ENCODE data around the gene LENG9.
"Not testable (repeated sequence)": the region's sequence is repeated elsewhere in the genome, so short reads cannot be mapped to it uniquely, and the experiment has no call there.

Gene LENG9

DNA sequence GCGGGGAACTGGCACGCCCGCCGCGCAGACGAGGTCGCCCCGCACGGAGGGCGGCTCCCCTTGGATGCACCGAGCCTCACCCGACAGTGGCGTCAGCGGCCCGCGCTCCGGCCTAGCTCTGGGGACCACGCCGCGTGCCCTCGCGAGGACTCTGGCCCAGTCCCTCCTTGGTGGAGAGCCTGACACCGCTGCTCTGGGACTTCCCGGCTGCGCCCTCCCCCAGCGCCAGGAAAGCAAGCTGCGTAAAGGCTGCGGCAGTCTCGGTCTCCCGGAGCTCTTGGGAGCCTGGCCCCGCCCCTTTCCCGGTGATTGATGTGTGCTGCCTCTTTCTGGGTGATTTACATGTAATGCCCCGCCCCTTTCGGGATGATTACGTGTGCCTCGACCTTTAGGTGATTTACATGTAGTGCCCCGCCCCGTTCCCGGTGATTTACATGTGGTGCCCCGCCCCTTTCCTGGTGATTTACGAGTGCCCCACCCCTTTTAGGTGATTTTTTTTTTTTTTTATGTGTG, at the start of gene LENG9:
LENG9 (minus strand) TSS at position 248 of the 513 bp plus-strand sequence. CDS start 252 bp downstream, outside the sequence.
- peak; percentile 97 for DNase-seq

DNA sequence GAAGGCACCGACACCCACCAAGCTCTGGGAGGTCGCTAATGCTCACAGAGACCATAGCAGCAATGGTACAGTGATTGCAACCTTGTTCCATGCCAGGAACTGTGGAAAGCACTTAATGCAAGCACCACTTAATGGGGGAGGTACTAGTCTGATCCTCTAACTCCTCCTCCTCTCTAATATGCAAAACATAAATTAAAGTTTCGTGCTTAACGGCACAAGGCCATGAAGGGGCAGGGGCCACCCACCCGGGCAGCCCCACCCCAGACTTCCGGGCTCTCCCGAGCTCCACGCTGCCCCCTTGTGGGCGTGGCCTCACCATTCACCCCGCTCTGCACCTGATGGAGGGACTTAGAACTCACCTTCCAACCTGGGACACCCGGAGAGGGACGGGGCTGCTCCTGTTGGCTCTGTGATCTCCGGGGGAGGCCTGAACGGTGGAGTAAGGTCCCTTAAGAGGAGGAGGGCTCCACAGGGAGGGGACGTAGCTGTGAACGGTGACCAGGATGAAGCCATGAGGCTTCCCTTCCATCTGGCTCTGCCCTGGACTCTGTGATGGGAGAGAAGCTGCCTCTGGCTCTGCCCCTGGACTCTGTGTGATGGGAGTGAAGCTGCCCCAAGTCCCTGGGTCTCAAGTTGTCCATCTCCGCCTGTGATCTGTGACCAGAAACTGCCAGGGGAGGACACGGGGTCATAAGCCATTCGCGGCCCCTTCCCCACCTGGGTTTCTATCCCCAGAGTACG, 45.8 kb upstream of the LENG9 start:
- DNase-seq: not testable (repeated sequence)

DNA sequence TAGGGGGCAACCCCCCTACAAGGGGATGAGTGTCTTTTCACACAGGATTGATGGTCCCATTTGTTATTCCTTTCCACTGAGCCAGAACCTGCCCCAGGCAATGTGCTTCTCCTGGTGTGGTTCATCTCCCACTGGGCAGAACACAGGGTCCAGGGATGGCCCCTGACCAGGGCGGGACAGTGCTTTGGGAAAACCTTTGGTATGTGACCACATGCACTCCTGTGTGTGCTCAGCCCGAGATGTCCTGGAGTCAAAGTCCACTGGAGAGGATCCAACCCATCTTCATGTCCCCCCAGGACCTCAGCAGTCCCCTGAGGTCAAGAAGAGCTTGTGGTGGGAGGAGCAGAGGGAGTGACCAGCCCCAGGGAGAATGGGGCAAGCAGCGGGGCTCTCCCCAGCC, 44.9 kb upstream of the LENG9 start:
- not testable (repeated sequence) for DNase-seq

DNA sequence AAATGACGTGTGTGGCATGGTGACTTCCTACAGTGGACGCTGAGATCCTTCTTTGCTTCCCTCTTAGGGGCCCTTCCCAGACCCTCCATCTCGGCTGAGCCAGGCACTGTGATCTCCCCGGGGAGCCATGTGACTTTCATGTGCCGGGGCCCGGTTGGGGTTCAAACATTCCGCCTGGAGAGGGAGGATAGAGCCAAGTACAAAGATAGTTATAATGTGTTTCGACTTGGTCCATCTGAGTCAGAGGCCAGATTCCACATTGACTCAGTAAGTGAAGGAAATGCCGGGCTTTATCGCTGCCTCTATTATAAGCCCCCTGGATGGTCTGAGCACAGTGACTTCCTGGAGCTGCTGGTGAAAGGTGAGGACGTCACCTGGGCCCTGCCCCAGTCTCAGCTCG, 44.2 kb upstream of the LENG9 start:
- no peak for DNase-seq

DNA sequence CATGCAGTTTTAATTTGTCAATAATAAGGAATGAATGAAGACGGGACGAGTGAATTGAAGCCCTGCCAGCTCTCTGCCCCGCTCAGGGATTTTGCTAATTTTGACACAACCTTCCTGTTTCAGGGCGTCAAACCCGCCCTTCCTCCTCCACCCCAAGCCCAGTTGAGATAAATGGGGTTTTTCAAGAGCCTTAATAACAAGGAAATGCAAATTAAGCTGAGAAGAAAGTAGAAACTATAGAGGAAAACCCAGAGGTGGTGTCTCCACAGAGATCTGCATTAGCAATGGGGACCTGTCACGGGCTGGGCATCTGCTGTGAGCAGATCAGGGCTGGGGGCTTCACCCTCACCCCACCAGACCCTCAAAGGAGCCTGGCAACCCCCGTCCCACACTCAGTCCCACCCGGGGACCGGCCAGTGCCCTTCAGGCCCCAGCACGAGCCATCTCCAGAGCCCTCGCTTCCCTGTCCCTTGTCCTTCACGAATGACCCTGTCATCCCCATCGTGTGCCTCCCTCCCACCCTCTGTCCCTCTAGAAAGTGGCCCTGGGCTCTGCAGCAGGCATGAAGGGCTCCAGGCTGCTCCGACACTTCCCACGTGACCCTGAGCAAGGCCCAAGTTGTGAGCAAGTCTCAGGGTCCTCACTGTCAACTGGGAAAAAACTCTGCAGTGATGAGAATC, 43.6 kb upstream of the LENG9 start:
- DNase-seq: not testable (repeated sequence)

DNA sequence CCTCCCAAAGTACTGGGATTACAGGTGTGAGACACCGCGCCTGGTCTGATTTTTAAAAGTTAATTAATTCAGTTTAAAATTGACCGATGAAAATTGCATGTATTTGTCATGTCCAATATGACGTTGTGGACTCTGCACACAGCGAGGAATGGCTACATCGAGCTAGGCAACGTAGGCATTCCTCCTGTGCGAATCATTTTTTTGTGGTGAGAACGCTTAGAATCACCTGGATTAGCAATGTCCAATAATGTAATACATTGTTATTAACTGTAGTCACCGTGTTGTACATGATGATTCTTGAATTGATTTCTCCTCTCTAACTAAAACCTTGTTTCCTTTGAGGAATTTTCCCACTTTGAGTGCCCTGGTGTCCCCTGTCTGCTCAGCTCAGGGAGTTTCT, 42.5 kb upstream of the LENG9 start:
- DNase-seq: no peak

DNA sequence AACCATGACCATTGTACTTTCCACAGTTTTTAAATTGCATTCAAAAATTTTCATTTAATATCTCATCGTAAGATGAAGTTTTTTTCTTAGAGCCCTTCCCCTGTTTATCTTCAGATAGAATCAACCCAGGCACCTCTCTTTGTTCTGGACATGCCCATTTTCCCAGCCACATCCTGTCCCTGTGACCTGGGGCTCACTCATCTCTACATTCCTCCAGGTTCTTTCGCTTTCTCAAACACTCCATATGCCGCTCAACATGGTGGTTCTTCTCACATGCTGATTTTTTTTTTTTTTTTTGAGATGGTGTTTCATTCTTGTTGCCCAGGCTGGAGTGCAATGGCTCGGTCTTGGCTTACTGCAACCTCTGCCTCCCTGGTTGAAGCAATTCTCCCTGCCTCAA, 42.0 kb upstream of the LENG9 start:
- DNase-seq: not testable (repeated sequence)

DNA sequence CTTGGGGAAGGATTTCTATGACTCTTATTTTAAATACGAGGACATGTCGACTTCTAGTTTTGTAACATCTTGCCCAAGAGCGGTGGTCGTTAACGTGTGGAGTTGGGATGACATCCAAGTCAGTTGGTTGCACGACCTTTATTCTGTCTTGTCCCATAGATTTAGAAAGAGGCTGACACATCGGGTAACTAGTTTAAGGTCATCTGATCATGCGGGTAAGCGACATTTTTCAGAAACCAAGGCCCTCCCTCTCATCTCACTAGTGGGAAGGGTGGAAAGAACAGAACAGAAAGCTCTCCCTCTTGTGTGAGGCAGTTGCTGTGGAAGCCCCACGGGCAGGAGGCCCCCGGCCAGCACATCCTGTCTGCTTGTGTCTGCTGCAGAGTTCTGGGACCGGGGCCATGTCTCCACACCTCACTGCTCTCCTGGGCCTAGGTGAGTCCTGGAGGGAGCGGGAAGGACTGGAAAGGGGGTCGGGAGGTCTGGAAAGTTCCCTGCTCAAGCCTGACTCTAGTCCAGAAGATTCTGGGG, 39.0 kb upstream of the LENG9 start, which contains the start of gene LAIR2:
LAIR2 (plus strand) TSS at position 314 of the 531 bp plus-strand sequence; CDS start at position 402, 88 bp downstream.
- peak in 1 of 2 experiments; percentile 27 for DNase-seq

DNA sequence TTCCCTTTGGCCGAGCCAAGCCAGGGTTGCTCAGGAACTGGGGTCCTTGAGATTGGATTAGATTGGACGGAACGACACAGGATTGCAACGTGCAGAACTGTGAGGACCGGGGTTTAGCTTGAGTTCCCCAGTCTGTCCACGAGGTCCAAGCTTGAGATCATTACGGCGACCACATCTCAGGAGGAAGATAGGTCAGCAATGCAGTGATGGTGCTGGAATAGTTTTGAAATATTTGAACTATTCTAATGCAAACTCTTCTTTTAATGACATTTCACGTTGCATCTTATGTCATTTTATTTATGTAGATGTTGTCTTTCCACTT, 34.8 kb upstream of the LENG9 start:
- not testable (repeated sequence) for DNase-seq

DNA sequence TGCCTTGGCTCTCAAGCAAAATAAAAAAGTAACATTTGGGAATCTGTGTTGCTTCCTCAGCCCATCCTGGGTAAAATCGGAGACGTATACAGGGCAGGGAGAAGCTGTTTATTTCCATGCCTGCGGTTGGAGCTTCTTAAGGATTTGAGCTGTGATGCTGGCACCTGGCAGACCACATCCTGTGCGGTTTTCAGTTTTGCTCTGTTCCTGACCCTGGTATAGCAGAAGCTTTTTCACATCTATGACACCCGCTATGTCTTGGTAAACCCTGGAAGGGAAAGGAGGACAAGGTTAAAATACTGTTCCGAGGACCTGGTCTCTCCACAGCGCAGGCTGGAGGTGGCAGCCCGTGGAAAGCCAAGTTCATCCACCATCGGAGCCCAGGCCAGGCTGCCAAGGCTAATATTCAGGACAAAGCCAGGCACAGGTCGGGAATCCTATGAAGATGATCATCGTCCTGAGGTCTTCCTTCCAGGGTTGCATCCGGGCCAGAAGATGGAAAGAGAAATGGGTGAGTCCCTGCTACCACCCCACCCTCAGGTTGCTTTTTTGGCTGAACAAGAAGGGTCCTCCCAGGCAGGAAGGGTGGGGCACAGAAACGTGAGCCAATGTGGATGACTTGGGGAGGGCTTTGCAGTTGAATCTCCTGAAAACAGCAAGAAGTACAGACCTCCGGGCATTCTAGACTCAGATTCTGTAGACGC, 34.3 kb upstream of the LENG9 start:
- DNase-seq: peak in 1 of 2 experiments; percentile 32

DNA sequence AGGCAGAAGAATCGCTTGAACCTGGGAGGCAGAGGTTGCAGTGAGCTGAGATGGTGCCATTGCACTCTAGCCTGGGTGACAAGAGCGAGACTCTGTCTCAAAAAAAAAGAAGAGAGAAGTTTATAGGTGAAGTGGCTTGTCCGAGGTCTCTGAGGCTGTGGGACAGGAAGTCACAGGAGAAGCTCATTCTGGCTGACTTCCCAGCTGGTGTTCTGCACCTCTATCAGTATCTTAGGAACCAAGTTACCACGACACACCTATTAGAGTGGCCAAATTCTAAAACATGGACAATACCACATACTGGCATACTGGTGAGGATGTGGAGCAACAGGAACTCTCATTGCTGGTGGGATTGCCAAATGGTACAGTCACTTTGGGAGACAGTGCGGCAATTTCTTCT, 31.7 kb upstream of the LENG9 start:
- DNase-seq: not testable (repeated sequence)

DNA sequence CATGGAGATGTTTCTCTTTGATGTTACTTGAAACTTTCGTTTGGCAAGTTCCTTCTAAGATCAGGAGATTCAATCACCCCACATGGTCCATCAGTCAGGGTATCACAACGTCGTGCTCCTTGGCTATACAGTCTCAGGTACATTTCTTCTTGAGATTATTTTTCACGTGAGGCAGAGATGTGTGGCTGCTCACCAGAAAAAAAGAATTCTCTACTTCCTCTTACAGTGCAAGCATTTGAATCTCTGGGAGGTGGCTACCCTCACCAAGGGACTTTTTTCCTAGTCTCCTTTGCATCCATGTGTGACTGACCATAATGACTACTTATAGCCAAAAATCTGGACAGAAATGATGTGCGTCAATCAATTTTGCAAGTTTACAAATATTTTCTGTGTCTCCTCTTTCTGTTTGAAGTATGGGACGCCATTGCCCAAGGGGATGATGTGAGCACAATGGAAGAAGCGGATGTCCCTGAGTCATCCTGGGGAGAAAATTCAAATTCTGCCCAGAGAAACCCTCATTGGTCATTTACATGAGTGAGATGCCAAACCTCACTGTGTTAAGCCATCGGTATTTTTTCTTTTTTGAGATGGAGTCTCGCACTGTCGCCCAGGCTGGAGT, 30.5 kb upstream of the LENG9 start:
- DNase-seq: no peak

DNA sequence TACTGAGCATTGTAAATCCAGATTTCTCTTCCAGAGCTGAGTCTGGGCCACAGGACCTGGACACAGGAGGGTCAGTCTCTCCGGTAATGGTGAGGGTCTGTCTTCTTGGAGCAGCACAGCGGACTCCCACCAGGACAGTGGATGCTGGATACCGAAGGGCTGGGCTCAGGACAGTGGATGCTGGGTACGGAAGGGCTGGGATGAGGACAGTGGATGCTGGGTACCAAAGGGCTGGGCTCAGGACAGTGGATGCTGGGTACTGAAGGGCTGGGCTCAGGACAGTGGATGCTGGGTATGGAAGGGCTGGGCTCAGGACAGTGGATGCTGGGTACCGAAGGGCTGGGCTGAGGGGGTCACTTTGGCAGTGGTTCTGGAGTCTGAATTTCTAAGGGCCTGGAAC, 29.5 kb upstream of the LENG9 start:
- not testable (repeated sequence) for DNase-seq

DNA sequence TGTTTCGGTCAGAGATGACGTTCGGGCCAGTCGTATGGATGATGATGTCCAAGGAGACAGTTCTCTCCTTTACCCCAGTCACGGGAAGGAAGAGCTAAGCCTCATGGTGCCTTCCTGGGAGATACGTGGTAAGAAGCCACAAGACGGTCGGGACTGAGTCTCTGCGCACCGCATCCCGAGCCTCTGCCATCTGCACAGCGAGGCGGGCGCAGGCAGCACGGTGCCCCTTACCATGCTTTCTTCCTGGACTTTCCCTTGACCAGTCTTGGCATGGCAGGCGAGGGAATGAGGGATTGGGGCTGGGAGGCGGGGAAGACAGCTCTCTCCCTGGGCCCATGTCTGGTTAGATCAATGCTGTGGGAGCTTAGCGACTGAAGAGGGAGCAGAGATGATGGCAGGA, 29.0 kb upstream of the LENG9 start:
- DNase-seq: no peak

DNA sequence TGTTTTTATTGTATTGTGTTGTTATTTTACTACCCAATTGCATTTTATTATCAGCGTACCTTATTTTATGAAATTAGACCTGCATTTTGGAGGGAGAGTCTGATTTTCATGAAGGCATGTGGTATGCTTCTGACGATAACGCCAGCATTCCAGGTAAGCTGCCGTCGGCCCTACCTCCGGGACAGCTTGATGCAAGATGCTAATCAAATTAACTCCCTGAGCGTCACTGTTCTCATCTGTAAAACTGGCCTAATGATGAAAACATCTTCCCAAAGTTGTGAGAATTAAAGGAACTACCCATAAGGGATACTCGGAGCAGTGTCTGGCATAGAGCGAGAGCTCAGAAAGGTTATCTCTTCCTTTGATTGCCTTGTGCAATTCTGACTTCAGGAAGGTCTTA, 26.2 kb upstream of the LENG9 start:
- no peak for DNase-seq

DNA sequence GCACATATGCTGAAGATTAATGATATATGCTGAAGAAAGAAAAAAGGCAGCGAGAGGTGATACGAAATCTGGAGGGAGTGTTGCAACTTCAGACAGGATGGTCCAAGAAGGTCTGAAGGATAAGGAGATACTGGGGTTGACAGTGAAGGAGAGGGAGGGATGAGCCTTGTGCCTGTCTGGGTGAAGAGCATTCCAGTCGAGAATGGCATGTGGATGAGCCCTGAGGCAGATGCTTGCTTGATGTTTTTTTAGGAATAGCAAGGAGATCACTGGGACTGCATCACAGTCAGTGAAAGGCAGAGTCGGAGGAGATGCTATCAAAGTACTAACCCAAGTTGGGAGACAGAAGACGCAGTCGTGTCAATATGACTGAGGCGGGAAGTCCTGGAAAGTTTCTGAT, 25.8 kb upstream of the LENG9 start:
- no peak for DNase-seq

DNA sequence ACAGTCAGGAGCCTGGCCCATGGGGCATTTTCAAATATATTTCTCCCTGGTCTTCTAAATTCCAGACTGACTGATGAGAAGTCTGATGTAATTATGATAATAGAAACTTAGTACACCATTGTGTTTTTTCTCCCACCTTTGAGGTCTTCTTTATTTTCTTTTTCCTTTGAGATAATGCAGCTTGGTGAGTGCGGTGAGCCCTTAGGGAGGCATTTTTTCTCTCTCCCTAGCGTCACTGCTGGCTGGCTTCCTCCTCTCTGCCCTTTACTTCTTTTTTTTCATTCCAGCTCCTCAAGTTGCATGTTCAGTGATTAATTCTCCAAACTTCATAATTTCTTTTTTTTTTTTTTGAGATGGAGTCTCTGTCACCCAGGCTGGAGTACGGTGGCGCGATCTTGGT, 22.3 kb upstream of the LENG9 start:
- DNase-seq: no peak

DNA sequence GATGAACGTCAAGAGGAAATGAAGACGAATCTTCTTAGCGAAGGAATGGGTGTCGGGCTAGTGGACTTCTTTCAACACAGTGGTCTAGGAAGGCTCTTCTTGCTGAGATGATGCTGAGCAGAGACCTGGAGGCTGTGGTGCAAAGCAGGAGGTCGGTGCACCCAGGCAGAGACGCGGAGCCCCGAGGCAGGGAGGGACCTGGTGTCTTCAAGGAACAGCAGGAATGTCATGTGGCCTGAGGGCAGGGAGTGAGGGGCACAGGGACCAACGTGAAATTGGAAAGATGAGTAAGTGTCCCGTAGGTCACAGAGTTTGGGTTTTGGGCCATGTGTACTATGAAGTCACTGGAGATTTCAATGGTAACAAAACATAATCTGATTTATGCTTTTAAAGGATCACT, 20.9 kb upstream of the LENG9 start:
- no peak for DNase-seq

DNA sequence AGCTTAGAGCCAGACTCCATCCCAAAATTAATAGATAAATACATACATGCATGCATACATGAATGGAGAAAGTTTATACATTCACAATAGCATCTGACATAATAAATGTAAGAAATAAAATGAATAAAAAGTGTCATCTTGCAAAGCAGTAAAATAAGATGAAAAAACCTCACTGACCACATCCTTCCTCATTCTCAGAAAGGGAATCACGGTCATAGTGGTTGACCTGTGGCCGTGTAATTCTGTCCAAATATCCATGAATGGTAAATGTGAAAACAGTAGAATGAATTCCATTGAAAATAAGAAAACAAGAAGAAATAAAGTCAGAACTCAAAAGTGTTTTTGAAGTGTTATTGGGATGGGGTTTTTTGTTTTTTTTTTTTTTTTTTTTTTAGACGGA, 19.3 kb upstream of the LENG9 start:
- DNase-seq: no peak

DNA sequence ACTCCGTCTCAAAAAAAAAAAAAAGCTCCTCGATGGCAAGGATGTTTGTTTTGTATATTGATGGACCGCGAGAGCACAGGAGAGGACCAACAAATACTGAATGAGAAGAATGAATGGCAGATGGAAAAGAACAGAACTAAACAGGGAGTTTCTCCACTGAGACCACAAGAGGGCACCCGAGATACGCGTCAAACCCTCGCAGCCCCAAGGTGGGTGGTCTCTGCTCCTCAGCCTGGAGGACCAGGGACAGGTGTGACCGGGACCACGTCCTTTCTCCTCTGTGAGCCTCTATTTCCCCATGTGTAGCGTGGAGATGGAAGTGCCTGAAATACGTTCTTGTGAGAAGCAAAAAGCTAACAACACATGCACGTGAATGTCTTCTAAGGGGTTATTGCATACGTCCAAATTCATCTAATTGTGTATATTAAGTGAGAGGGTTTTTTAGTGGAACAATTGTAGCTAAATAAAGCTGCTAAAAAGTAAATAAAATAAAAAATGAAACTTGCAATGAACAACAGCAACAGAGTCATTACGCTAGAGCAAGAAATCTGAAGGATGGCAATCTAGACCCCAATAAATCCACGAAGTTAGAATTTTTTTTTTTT, 17.9 kb upstream of the LENG9 start:
- DNase-seq: peak; percentile 57 to 58

DNA sequence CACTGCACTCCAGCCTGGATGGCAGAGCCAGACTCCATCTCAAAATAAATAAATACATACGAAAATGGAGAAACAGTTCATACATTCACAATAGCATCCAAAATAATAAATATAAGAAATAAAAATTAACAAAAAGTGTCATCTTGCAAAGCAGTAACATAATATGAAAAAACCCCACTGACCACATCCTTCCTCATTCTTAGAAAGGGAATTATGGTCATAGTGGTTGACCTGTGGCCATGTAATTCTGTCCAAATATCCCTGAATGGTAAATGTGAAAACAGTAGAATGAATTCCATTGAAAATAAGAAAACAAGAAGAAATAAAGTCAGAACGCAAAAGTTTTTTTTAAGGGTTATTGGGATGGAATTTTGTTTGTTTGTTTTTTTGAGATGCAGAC, 16.5 kb upstream of the LENG9 start:
- DNase-seq: no peak

DNA sequence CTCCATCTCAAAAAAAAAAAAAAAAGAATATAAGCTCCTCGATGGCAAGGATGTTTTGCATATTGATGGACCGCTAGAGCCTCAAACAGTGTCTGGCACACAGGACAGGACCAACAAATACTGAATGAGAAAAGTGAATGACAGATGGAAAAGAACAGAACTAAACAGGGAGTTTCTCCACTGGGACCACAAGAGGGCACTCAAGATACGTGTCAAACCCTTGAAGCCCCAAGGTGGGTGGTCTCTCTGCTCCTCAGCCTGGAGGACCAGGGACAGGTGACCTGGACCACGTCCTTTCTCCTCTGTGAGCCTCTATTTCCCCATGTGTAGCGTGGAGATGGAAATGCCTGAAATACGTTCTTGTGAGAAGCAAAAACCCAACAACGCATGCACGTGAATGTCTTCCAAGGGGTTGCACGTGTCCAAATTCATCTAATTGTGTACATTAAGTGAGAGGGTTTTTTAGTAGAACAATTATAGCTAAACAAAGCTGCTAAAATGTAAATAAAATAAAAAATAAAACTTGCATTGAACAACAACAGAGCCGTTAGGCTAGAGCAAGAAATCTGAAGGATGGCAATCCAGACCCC, 15.2 kb upstream of the LENG9 start:
- no peak for DNase-seq

Data from activated T-cell treated with anti-CD3 and anti-CD28 coated beads, Interleukin-2, amount 50 U/mL, for 48 hours (primary cell).